ENCODE results near the gene CHMP2A. TPM values are rescaled to one million over a fixed set of nuclear protein-coding genes. Genes with fewer than 3 reads are reported as not detected.

Gene CHMP2A
- total and polyA plus RNA-seq, 2 of the 13 experiments (the other 11 are each of a cell fraction or from before 2014, with no cell fraction given): 49.7 to 55.0 TPM

DNA sequence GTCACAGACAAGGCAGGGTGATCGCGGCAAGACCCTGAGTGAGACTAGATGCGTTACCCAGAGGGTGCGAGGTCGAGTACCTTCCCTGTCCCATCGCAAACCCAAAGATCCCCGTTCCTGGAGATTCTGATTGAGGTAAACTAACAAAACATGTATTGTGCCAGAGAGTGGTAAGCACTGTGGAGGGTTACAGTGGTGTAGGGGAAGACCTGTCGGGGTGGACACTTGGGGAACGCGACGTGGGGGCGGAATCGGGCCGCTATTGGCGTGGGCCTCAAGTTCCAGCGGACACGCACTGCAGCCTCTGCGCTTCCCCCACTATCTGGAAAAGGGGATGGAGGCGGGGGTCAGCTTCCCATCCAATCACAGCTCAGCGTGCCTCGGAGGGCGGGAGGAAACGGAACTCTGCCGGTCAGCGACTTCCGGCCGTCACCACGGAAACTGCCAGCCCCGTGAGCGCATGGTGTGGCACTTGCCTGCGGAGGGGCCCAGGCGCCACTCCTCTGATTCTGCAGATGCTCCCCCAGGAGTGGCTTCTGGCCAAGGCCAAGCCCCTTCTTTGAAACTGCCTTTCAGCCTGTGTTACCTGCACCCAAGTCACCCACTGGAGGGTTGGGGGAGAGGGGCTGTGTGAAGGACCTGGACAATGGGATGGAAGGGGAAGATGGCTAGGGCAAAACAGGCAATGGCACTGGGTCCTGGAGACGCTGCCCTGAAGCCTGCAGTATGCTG, 4.5 kb upstream of the CHMP2A start (continued):
- TF ChIP-seq SP2 (CRISPR knock-in tag; IDR thresholded peaks at IDR 0.05) (peak; percentile 86), ZC3H13 (CRISPR knock-in tag; IDR thresholded peaks at IDR 0.05) (peak; percentile 65; the same call in 1 of the 2 replicates), ZNF605 (CRISPR knock-in tag; IDR thresholded peaks at IDR 0.05) (peak; percentile 75; the same call in 1 of the 2 replicates), SP5 (CRISPR knock-in tag; IDR thresholded peaks at IDR 0.05; ENCODE audit: borderline replicate concordance, low read depth) (0 out of 2 replicates have a peak, but pooled peaks have one; percentile 37), SSRP1 (CRISPR knock-in tag; IDR thresholded peaks at IDR 0.05) (peak; percentile 81; the same call in 1 of the 2 replicates), NFE2L1 (CRISPR knock-in tag; IDR thresholded peaks at IDR 0.05; ENCODE audit: borderline replicate concordance) (no peak), ZBTB42 (CRISPR knock-in tag; IDR thresholded peaks at IDR 0.05) (0 out of 2 replicates have a peak, but pooled peaks have one; percentile 41), JUND (CRISPR knock-in tag; IDR thresholded peaks at IDR 0.05) (0 out of 2 replicates have a peak, but pooled peaks have one; percentile 15), ZNF737 (CRISPR knock-in tag; IDR thresholded peaks at IDR 0.05; ENCODE audit: borderline replicate concordance) (peak; percentile 77; the same call in 1 of the 2 replicates), NFIB (CRISPR knock-in tag; IDR thresholded peaks at IDR 0.05; ENCODE audit: borderline replicate concordance) (no peak)
- TF ChIP-seq, protein P1, sequence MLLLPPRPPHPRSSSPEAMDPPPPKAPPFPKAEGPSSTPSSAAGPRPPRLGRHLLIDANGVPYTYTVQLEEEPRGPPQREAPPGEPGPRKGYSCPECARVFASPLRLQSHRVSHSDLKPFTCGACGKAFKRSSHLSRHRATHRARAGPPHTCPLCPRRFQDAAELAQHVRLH (CRISPR knock-in tag; IDR thresholded peaks at IDR 0.05; ENCODE audit: borderline replicate concordance, low read depth): 0 out of 2 replicates have a peak, but pooled peaks have one; percentile 39
- TF ChIP-seq, protein P2, sequence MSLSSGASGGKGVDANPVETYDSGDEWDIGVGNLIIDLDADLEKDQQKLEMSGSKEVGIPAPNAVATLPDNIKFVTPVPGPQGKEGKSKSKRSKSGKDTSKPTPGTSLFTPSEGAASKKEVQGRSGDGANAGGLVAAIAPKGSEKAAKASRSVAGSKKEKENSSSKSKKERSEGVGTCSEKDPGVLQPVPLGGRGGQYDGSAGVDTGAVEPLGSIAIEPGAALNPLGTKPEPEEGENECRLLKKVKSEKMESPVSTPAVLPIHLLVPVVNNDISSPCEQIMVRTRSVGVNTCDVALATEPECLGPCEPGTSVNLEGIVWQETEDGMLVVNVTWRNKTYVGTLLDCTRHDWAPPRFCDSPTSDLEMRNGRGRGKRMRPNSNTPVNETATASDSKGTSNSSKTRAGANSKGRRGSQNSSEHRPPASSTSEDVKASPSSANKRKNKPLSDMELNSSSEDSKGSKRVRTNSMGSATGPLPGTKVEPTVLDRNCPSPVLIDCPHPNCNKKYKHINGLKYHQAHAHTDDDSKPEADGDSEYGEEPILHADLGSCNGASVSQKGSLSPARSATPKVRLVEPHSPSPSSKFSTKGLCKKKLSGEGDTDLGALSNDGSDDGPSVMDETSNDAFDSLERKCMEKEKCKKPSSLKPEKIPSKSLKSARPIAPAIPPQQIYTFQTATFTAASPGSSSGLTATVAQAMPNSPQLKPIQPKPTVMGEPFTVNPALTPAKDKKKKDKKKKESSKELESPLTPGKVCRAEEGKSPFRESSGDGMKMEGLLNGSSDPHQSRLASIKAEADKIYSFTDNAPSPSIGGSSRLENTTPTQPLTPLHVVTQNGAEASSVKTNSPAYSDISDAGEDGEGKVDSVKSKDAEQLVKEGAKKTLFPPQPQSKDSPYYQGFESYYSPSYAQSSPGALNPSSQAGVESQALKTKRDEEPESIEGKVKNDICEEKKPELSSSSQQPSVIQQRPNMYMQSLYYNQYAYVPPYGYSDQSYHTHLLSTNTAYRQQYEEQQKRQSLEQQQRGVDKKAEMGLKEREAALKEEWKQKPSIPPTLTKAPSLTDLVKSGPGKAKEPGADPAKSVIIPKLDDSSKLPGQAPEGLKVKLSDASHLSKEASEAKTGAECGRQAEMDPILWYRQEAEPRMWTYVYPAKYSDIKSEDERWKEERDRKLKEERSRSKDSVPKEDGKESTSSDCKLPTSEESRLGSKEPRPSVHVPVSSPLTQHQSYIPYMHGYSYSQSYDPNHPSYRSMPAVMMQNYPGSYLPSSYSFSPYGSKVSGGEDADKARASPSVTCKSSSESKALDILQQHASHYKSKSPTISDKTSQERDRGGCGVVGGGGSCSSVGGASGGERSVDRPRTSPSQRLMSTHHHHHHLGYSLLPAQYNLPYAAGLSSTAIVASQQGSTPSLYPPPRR (CRISPR knock-in tag; IDR thresholded peaks at IDR 0.05; ENCODE audit: borderline replicate concordance): peak; percentile 76
- TF ChIP-seq, protein P3, sequence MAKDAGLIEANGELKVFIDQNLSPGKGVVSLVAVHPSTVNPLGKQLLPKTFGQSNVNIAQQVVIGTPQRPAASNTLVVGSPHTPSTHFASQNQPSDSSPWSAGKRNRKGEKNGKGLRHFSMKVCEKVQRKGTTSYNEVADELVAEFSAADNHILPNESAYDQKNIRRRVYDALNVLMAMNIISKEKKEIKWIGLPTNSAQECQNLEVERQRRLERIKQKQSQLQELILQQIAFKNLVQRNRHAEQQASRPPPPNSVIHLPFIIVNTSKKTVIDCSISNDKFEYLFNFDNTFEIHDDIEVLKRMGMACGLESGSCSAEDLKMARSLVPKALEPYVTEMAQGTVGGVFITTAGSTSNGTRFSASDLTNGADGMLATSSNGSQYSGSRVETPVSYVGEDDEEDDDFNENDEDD (CRISPR knock-in tag; IDR thresholded peaks at IDR 0.05; ENCODE audit: borderline replicate concordance): peak; percentile 95
- TF ChIP-seq, protein P4, sequence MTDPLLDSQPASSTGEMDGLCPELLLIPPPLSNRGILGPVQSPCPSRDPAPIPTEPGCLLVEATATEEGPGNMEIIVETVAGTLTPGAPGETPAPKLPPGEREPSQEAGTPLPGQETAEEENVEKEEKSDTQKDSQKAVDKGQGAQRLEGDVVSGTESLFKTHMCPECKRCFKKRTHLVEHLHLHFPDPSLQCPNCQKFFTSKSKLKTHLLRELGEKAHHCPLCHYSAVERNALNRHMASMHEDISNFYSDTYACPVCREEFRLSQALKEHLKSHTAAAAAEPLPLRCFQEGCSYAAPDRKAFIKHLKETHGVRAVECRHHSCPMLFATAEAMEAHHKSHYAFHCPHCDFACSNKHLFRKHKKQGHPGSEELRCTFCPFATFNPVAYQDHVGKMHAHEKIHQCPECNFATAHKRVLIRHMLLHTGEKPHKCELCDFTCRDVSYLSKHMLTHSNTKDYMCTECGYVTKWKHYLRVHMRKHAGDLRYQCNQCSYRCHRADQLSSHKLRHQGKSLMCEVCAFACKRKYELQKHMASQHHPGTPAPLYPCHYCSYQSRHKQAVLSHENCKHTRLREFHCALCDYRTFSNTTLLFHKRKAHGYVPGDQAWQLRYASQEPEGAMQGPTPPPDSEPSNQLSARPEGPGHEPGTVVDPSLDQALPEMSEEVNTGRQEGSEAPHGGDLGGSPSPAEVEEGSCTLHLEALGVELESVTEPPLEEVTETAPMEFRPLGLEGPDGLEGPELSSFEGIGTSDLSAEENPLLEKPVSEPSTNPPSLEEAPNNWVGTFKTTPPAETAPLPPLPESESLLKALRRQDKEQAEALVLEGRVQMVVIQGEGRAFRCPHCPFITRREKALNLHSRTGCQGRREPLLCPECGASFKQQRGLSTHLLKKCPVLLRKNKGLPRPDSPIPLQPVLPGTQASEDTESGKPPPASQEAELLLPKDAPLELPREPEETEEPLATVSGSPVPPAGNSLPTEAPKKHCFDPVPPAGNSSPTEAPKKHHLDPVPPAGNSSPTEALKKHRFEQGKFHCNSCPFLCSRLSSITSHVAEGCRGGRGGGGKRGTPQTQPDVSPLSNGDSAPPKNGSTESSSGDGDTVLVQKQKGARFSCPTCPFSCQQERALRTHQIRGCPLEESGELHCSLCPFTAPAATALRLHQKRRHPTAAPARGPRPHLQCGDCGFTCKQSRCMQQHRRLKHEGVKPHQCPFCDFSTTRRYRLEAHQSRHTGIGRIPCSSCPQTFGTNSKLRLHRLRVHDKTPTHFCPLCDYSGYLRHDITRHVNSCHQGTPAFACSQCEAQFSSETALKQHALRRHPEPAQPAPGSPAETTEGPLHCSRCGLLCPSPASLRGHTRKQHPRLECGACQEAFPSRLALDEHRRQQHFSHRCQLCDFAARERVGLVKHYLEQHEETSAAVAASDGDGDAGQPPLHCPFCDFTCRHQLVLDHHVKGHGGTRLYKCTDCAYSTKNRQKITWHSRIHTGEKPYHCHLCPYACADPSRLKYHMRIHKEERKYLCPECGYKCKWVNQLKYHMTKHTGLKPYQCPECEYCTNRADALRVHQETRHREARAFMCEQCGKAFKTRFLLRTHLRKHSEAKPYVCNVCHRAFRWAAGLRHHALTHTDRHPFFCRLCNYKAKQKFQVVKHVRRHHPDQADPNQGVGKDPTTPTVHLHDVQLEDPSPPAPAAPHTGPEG (CRISPR knock-in tag; IDR thresholded peaks at IDR 0.05): no peak
- TF ChIP-seq, protein P5, sequence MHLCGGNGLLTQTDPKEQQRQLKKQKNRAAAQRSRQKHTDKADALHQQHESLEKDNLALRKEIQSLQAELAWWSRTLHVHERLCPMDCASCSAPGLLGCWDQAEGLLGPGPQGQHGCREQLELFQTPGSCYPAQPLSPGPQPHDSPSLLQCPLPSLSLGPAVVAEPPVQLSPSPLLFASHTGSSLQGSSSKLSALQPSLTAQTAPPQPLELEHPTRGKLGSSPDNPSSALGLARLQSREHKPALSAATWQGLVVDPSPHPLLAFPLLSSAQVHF (CRISPR knock-in tag; IDR thresholded peaks at IDR 0.05): no peak
